HG03025 (cell line): ENCODE measurements around the gene LCTL.
A peak's percentile ranks its signal among the peaks of the same experiment; 100 is the strongest.

Source experiments
- ATAC-seq: cut with Tn5 transposase; IDR thresholded peaks from one replicate; pipeline ENCODE4 v1.9.1; 2021; ENCODE audit warnings: mild to moderate bottlenecking, moderate library complexity; ENCODE audit not compliant: unreplicated experiment, low FRiP score

Gene LCTL

DNA sequence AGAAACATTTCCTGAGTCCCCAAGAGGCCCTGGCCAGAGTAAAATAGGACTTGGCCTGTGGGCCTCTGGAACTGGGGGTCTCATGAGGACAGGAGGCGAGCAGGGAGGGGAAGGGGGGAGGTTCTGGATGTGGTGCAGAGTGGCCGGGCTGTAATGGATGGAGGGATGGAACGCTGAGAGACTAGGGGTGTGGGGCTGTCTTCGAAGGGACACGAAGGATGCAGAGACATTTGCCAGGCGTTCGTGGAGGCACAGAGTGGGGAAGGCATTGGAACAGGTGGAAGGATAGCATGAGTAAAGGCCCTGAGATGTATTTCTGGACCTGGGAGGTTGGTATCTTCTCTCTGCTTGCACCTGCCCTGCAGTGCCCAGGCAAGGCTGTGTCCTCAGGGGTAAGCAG is 2.1 kb upstream of the LCTL start:
- ATAC-seq = no peak

DNA sequence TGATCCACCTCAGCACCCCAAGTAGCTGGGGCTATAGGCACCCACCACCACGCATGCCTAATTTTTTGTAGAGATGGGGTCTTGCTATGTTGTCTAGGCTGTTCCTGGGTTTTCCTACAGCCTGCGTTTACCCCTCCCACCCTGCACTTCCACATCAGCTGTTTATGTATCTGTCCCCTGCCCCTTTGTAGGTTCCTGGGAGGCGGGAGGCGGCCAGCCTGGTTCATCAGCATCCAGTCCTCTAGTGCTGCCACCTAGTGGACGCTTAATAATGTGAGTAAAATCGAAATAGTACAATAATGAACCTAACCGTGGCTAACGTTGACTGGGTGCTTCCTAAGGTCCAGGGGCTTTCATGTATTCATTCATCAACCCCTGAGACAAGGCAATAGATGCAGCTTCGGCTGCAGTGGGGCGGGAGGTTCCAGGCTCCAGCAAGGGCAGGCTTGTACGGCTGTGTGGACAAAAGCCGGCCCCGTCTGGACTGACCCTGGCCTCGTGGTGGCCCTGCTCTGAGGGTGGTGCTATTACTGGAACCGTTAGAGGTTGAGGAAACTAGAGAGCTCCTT is 1.2 kb upstream of the LCTL start:
- no peak for ATAC-seq

DNA sequence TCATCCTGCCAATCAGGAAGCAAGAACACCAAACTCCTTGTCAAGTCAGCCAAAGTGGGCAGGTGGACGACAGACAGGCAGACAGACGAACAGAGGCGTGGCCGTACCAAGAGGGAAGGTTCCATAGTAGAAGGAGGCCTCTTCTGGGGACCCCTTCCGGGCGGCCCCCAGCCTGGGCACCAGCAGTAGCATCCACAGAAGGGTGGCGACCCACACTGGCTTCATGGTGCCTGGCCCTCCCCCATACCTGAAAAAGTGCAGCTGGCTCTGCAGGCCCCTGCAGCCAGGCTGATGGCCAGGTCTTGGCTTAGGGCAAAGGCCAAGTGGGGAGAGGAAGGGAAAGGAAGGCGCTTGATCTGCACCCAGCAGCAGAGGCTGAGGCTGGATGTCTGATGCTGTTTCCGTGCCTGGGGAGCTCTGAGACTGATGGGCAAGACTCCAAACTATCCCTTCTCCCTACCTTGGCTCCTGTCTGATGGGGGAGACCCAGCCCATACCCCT is 607 bp downstream of the LCTL start:
- ATAC-seq = no peak

DNA sequence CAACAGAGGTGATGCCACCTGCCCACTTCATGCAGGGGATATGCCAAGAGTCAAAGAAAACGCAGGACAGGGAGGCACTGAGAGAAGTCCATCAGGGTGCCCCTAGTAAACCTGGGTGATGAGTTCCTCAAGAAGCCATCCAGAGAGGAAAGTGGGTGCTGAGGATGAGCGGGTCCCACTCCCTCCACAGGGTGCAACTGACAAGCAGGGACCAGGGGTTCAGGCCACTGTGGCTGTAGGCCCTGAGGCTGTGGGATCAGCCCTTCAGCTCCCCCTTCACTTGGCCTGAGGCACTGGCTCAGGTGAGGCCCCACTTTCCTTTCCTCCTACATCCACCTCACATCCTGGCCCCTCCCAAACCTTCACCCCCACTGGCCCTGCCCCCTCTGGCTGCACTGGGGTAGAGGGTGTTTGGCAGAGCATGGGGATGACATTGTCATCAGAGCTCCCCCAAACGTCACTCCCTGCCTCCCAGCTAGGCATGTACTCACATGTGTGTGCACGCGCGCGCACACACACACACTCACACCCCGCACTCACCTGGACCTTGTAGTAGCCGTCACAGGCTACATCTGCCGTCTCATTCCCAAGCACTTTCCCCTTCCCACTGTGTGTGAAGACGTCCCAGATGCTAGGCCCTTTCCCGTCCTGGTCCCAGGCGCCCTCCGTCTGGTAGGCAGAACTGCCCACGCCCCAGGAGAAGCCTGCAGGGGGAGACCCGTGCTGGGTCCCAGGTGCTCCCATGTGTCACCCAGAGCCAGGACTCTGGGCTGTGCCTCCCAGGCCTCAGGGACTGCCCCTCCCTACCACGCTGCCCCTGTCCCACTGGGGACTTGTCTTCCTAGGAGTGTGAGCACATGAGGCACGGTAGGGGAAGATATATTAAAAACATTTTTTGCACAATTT is 1.4 kb downstream of the LCTL start:
- no peak for ATAC-seq

DNA sequence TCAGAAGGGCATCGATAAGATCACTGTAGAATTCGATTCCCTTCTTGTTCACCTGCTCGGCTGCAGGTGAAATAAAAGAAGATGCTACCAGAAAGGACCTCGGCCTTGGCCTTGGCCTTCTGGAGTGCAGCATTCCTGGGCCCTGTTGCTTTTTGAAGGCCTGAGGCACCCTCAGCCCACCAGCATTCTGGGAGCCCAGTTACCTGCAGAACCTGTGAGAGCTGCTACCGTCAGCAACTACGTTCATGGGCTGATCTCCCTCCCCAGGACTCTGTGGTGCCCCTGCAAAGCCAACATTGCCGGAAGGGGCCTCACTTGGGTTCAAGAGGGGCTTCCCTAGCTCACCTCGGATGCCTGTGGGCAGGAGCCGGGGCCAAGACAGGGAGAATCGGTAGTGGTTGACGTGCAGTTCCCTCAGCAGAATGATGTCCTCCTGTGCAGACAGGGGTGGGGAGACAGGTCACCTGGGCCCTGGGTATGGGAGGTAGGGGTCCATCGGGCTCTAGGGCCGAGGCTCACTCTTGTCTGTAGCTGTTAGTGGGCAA is 2.2 kb downstream of the LCTL start:
- no peak for ATAC-seq

DNA sequence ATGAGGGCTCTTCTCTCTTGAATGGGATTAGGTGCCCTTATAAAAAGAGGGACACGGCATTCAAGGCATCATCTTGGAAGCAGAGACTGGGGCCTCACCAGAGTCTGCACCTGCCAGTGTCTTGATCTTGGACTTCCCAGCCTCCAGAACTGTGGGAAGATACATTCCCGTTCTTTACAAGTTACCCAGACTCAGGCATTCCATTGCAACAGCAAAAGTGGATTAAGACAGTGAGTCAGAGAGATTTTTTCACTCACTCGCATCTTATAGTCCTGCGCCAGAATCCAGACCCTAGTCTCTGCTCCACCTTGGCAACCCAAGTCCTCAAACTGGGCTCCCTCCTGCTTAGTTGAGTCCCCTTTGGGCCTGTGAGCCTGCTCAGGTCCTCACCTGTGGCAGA is 2.7 kb downstream of the LCTL start:
- no peak for ATAC-seq

DNA sequence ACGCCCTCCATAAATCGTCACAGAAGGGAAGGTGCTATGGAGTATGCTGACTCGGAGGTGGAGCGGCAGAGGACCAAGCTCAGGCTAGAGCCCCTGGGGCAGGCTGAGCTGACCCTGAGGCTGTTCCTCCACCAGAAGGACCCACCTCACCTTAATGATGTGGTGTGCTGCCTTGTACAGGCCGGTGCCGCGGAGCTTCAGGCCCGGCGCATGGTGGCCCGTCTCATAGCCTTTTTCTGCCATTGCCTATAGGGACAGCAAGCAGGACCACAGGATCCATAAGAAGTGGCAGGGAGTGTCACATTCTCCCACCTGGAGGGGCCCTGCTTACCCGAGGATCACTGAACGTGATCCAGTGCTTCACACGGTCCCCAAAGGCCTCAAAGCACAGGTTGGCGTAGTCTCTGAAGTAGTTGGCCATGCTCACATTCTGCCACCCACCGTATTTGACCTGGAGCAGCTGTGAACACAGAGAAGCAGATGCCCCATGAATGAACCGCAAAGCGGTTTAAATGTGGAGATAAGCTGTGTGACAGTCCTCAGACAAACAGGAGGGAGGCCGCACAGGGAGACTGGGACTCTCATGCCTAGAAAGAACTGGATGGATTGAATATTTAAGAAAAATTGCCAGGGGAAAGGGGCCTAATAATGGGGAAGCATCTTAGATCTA is 4.8 kb downstream of the LCTL start:
- ATAC-seq = no peak

DNA sequence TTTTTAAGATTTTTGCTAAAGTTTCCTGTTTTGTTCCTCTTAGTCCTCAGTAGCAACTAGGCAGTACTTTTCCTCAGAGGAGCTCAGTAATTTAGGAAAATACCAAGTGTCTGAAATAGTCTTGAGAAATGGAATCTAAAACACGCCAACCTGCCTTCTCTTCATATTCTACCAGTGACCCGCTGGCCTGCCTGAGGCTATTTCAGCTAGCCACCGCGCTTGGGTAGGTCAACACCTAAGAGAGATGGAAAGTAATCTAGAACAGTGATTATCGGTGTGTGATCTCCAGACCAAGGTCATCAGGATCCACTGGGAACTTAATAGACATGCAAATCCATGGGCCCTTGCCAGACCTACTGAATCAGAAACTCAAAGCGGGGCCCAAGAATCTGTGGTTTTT is 7.5 kb downstream of the LCTL start:
- ATAC-seq = no peak

DNA sequence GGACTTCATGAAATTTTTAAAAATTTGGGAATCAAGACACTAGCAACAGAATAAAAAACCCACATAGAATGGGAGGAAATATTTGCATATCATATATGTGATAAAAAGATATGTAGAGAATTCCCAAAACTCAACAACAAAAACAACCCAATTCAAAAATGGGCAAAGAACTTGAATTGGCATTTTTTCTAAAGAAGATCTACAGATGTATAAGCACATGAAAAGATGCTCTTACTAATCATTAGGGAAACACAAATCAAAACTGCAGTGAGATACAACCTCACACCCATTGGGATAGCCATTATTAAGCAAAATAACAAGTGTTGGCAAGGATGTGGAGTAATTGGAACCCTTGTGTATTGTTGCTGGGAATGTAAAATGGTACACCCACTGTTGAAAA is 10.1 kb downstream of the LCTL start:
- ATAC-seq = no peak

DNA sequence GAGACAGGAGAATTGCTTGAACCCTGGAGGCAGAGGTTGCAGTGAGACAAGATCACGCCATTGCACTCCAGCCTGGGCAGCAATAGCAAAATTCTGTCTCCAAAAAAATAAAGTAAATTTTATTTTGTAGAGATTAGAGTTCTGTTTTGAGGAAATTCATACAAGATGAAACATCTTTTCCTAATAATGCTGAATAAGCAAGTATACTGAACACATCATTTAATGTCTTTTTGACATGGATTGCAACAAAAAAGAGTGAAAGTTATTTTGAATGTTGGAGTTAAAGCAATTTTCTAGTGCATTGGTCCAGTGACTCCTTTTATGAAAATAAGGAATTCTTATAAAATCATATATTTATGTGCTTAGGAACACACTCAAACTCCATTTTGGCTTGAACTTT is 20.5 kb downstream of the LCTL start:
- no peak for ATAC-seq

DNA sequence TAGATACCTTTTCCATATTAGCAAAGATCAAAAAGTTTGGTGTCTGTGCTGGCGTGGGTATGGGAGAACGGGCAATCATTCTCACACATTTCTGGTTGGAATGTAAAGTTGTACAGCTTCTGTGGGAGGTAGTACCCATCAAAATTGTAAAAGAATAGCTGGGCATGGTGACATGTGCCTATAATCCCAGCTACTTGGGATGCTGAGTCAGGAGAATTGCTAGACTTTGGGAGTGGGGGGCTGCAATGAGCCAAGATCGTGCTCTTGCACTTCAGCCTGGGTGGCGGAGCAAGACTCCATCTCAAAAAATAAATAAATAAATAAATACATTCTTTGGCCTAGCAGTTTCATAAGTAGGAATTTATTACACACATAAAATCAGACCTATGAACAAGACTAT is 22.9 kb downstream of the LCTL start:
- ATAC-seq = no peak

DNA sequence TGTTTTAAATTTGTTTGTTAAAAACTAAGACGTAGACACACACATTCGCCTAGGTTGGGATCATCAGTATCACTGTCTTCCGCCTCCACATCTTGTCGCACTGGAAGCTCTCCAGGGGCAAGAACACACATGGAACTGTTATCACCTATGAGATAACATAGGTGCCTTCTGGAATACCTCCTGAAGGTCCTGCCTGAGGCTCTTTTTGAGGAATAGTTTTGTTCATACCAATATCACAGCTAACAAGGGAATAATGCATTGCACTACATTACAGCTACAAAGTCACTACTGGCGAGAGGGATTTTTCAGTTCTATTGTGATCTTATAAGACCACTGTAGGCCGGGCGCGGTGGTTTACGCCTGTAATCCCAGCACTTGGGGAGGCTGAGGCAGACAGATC is 30.7 kb downstream of the LCTL start:
- ATAC-seq = no peak

DNA sequence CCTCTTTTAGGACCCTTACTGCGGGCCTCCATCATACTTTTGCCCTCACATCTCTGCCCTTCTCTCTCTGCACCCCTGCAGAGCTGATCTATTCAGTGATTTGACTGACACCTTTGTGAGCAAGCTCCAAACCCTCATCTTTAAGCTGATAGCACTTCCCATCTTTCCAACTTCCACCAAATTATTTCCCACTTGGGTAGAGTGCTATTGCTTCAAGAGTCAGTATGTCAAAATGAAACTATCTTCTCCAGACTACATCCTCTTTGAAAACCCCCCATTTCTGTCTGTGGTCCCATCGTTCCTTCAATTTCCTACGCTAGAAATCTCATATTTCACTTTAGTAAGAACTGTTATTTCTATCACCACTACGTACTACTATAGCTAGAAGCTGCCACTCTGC is 41.0 kb downstream of the LCTL start:
- no peak for ATAC-seq

DNA sequence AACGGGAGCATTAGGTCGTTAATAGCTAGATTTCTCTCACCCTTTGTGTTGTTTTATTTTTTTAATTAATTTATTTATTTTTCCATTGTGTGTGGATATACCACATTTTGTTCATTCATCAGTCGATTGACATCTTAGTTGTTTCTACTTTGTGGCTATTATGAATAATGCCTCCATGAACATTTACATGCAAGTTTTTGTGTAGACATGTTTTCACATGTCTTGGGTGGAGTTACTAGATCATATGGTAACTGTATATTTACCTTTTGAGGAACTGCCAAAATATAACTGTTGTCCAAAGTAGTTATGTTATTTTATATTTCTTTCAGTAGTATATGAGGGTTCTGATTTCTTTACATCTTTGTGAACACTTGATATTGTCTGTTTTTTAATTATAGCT is 41.9 kb downstream of the LCTL start:
- no peak for ATAC-seq

DNA sequence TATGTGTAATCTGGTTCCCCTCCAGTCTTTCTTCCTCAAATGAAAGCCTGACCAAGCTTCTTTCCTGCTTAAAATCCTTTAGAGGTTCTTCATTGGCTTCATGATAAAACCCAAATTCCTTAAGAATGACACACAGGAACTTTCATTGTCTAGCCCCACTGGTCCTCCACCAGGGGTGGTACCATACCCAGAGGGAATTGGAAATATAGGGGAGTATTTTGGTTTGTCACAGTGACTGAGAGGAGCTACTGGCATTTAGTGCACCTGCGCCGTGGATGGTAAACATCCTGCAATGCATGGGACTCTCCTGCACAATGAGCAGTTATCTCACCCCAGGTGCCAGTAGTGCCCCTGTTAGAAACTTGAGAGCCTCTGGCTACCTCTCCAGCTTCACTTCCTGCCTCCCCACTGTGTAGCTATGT is 49.9 kb downstream of the LCTL start:
- no peak for ATAC-seq

DNA sequence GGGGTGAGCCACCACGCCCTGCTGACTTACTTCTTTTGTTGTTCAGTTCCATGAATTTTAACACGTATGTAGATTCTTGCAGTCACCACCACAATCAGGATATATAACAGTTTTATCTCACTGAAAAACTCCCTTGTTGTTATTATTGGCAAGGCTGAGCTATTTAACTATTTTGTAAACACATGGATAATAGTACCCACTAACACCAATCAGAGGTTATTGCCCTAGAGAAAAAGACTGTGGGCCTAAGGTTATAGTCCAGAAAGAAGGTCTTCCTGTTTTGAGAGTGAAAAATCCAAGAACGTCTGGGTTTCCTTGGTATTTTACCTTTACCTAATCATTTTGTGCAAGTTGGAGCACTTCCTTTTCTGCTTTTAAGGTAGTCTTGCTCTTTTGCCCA is 51.2 kb downstream of the LCTL start:
- ATAC-seq = no peak

DNA sequence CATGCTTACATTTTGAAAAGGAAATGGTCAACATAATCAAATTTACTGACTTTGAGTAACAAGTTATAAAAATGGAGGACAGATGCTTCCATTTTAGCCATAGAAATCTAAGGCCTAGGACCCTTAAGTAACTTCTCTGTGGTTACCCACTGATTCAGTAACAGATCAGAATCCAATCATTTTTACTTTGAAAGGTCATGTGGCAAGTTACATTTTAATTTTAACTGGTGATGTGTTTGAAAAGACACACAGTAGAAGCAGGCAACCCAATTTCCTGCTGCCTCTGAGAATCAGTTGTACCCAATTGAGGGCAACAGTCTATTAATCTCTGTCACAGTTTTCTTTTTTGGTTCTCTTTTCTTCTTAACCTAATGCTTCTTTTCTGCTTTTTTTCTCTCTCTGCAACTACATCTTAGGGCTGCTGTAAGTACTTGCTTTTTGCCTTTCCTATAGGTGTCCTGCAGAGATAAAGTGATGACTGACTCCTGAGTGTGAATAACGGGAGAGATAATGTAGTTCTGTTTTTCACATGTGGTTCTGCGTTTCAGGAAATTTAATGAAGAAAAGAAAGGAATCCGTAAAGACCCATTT is 57.4 kb downstream of the LCTL start:
- no peak for ATAC-seq

DNA sequence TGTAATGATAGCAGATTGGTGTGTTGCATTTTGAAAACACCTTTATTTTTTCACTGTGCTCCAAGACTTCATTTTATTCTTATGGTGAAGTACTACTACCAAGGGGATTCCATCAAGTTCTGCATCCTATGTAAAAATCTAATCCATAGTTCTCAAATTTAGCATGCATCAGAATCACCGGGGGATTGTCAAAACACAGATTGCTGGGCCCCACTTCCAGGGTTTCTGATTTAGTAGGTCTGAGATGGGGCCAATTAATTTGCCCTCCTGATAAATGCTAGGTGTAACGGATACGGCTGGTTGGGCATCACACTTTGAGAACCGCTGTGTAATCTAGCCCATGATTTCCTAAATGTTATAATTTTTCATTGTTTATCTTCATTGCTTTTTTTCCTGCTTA is 60.0 kb downstream of the LCTL start:
- ATAC-seq = no peak

DNA sequence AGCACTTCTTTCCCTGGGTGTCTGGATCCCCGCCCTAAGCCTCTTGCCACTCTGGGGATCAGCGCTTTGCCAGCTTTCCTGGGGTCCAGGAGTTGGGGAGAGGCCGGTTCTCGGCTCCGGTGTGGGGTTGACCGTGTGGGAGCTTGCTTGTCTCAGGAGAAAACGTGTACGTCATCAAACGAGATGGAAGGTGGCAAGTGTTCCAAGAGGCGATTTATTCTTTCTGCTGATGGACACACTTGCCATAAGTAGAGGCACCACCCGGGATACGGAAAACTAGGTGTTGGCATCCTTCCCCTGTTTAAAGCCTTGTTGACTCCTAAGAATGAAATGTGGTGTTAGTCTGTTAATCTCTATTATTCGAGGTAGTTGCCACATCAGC is 60.4 kb downstream of the LCTL start:
- no peak for ATAC-seq

DNA sequence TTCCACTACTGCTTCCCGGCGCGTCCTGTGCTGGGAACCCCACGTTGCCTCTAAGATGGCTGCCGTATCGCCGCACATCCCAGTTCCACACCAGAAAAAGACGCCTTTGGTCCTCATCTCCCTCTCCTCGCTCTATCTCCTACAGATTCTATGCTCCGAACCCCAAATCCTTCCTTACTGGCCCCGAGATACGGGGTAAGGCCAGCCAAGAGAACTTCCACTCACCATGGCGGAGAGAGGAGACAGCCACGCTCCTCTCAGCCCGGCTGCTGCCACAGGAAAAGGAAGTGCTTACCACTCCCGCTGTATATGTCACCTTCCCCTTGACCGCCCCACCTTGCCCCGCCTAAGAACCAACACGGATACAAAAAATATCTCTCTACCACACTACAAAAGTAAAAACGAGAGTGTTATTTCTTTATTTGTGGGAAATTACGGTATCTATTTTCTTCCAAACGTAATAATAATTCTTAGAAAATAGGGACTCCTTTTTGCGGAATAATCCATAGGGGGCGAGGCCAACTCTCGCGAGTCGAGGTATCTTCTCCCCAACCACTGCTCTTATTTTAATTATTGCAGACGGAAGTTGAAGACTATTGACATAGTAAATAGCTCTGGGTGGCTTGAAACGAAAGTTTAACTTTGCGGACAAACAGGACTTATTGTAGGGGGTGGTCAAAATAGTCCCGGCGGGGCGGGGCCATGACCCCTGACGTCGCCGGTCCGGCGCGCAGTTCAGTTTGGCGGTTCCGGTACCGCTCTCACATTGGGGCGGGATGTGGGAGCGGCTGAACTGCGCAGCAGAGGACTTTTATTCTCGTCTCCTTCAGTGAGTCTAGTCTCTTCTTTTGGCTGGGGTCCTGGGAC is 61.0 kb downstream of the LCTL start, which contains the start of the genes RPL4 and ZWILCH:
RPL4 (minus strand) TSS at position 293 of the 867 bp plus-strand sequence; CDS start at position 228, 65 bp downstream.
ZWILCH (plus strand) TSS at position 764 of the 867 bp plus-strand sequence; CDS start at position 777, 13 bp downstream.
- ATAC-seq = peak; percentile 76
